Adipose tissue (tissue), 3 donors: ENCODE data around the gene BZW2. TPM values are rescaled to one million over a fixed set of nuclear protein-coding genes. Genes with fewer than 3 reads are reported as not detected.

Experiments
- H3K27ac ChIP-seq: one replicate; pipeline ENCODE4 v1.5.1; 2013; ENCODE audit warnings: low read depth, low read length
- WGBS, 3 donors: extraction: QIAGEN DNeasy Blood & Tissue Kit; methylation state at CpG; one replicate each; pipeline ENCODE4 v1.1.7; 2013; 5-methylcytosine and 5-hydroxymethylcytosine counted together
- polyA plus RNA-seq, 3 donors: library from polyadenylated mRNA; stranded (reverse); fragments of 200-250 nt; gene quantifications; one replicate each; pipeline ENCODE4 v1.2.3, GENCODE V29; 2013
- donor health status: healthy with polysubstance abuse.
- donor health status: Bipolar disorder and iron deficiency.
- donor health status: healthy.

Gene BZW2
- 10 to 100 TPM; 25.5 to 42.8 (median 30.4) TPM for polyA plus RNA-seq

GRCh38 chr7:16645593-16646471, at the start of gene BZW2, which contains the start of gene ANKMY2:
TSS of gene BZW2 (plus strand) at chr7:16646181. CDS start at chr7:16665444, 19,263 bp downstream.
TSS of gene ANKMY2 (minus strand) at chr7:16645754. CDS start at chr7:16645573, 181 bp downstream.
- 0 to 1% (median 1%) methylated on average over 69 to 73 of the region's 73 CpGs for WGBS, 3 donors
- H3K27ac ChIP-seq = peak within 1 kb of the TSS; percentile 61

DNA sequence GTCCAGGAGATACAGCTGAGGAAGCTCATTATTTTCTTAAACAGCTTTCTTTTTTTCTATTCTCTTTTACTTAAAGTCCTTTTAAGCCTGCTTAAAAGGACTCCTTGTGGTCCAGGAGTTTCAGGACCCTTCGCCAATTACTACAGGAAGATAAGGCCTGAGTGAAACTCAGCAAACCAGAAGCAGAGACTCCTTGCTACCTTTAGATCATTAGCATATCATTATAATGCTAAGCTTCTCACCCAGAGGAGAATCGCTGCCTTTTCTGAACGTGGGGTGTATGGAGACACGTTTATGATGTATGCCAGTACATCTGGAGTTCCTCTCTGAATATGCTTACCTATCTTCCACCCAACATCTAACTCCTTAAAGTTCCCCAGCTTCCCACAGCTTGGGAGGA, 48.0 kb upstream of the BZW2 start:
- H3K27ac ChIP-seq = no peak overlapping the region
- WGBS, 3 donors = 55 to 79% (median 66%) methylated on average over 4 of the region's 4 CpGs

- 74 to 89% (median 83%) methylated on average over 7 of the region's 7 CpGs for WGBS, 3 donors
- H3K27ac ChIP-seq = no peak overlapping the region
Observed at GRCh38 chr7:16599860-16600259, 46.1 kb upstream of the BZW2 start.

DNA sequence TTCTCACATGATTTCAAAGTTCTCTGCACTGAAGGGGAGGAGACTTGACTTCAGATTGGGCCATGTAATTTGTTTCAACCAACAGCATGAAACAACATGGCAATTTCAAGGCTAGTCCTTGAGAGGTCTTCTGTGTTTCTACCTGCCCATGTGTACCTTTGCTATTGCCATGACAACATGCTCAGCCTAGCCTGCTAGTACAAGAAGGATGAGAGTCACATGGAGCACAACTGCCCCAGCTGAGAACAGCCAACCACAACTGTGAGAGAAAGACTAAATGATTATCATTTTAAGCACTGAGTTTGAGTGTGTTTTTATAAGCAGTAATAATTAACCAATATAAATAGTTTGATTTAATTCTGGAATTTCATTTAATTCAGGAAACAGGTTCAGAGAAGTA, 42.3 kb upstream of the BZW2 start:
- no peak overlapping the region for H3K27ac ChIP-seq

DNA sequence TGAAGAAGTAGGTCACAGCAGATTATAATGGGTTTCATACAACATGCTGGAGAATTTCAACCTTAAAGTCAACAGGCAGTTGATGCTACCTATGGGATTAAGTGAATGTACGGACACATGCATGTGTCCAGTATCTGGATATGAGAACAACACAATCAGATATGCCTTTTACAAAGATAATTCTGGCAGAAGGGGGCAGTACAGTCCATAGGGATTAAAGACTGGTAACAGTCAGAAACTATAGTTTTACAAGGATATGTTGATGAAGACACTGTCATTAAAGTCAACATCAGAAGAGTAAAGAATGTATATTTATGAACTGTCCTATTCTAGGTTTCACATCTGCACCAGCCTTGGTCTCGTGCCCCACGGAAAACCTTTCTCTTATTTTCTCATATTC, 41.9 kb upstream of the BZW2 start:
- H3K27ac ChIP-seq = no peak overlapping the region
- WGBS, 3 donors = 93 to 95% (median 94%) methylated on average over 3 of the region's 3 CpGs

DNA sequence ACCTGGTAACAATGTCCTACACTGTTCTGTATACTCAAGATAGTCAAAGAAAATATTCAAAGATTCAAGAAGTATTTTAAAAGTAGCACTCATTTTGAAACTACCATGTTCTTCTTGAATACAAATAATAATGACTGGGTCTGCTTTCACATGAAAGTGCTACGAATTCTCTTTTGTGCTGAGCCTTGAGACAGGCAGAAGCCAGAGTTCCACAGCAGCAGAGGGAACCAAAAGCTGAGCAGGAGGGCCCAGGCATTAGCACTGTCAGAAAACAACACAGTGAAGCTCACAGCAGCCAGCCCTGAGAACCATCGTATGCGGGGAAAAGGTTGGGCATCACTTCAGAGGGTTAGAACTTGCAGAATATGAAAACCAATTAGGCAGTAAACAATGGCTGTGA, 39.3 kb upstream of the BZW2 start:
- WGBS, 3 donors = 44 to 84% (median 80%) methylated on average over 3 of the region's 3 CpGs
- no peak overlapping the region for H3K27ac ChIP-seq

DNA sequence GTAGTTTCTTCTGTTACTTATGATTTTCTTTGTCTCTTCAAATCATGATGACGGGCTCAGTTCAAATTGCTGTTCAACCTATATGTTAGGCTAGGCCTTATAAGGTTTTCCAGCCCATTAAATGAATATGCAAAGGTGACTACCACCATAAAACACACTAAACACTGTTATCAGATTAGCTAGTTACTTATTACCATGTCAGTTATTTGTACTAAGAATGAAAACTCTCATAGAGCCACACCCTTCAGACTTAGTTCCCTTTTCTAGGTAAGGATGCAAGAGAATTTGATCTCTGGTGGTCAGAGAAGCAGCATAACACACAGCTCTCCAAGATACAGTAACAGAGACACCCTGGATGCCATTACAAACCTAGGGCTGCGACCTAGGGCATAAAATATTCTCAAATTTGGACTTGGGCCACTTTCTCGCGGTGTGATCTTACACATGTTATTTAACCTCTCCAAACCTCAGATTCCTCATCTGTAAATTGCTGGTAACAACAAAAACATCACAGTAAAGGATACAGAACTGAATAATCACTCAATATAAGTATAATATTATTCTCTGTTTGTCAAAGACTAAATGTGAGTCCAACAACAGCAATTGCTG, 36.0 kb upstream of the BZW2 start:
- 41 to 92% (median 87%) methylated on average over 4 of the region's 4 CpGs for WGBS, 3 donors
- no peak overlapping the region for H3K27ac ChIP-seq

DNA sequence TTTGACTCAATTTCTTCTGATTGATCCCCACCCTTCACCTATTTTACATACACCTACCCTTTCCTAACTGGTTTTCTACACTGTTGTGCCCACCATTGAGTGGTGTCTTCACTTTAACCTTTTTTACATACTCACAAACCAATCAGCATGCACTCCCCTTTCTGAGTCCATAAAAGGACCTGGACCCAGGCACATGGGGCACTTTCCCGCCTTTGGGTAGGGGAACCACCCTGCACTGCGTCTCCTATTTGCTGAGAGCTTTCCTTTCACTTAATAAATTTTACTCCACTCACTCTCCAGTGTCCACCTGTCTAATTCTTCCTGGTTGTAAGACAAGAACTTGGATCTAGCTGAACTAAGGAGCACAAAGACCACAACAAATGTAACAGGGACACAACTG, 34.3 kb upstream of the BZW2 start:
- WGBS, 3 donors = 91 to 97% (median 93%) methylated on average over 2 of the region's 2 CpGs
- H3K27ac ChIP-seq = no peak overlapping the region

DNA sequence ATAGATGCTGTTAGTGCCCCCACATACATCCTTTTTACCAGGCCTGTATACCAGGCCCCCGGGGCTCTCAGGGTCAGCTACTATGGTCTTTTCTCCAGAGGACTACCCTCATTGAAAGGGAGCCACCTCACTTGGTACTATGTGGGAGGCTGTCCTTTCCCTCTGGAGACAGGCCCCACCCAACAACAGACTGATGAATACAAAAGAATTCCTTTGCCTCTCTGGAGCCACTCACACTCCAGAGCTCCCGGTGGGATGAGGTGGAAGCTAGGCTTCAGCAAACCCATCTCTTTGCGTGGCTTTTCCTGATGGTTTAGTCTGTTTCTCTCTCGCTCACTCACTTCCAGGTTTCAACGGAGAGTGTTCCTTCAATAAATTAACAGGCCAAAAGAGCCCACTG, 30.8 kb upstream of the BZW2 start:
- 79 to 95% (median 84%) methylated on average over 5 of the region's 5 CpGs for WGBS, 3 donors
- no peak overlapping the region for H3K27ac ChIP-seq

DNA sequence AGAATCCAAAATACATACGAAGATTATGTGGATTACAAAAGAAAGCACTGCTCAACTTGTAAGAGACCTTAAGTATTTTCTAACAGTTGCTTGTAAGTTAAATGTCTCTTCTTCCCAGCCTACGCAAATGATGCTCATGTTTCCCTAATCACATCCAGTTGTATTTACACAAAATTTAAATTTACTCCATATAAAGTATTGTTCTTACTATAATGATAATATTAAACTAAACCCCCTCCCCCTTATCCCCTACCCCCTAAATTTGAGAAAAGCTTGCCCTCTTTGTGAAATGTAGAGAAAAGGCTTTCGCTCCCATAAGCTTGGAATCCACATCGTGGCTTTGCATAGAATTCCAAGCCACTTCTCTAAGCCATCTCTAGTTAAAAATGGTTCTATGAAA, 29.9 kb upstream of the BZW2 start:
- 73 to 90% (median 77%) methylated on average over 4 of the region's 4 CpGs for WGBS, 3 donors
- H3K27ac ChIP-seq = no peak overlapping the region

DNA sequence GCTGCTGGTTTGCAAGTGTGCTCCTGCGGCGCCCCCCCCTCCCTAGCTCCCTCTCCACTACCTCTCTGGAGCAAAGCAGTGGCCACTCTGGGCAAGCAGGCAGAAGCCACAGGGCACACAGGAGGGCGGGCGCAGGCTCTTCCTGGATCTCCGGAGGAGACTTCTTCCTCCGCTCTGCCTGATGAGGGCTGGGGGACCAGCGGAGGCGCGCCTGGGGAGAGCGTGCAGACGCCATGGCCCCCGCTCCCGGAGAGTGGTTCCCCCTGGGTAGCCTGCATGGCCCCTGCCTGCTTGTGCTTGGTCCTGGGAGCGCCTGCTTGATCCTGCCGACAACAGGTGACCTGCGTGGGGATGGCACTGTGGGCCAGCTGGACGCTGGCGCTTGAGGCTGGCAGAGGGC, 29.4 kb upstream of the BZW2 start:
- no peak overlapping the region for H3K27ac ChIP-seq
- WGBS, 3 donors = 91 to 92% (median 91%) methylated on average over 17 to 18 of the region's 18 CpGs

GRCh38 chr7:16619979-16620408, 26.0 kb upstream of the BZW2 start:
- H3K27ac ChIP-seq = no peak overlapping the region
- WGBS, 3 donors = 88 to 100% (median 95%) methylated on average over 2 of the region's 2 CpGs

DNA sequence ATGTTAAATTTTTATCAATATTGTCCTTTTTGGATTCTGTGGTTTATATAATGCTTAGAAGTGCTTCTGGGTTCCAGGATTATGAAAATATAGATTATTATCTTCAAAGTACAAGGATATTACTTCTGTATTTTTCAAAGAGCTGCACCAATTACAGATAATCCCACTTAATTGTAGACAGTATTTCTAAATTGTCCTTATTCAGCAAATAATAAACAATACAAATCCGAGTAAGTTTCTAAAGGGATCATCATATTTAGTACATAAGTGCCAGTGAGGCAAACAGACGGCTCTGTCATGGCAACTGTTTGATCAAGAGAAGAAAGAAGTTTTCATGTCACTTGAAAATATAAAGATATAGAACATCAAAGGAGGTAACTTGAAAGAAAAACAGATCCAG, 19.6 kb upstream of the BZW2 start:
- H3K27ac ChIP-seq = no peak overlapping the region
- WGBS, 3 donors = 93 to 99% (median 95%) methylated on average over 2 of the region's 2 CpGs

DNA sequence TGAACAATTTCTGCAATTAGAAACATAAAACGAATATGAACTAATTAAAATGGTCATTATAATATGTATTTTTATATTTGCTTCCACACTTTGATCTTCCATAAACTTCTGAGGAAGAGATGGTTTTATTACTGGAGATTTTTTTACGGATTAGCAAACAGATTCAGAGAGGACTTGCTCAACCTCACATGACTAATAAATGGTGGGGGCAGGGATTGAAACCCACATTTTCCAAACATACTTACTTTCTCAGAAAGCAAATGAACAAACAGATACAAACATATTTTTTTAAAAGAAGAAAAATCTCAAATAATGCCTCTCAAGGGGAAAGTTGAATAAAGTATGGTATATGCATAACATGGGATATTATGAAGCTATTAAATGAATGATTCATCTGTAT, 18.7 kb upstream of the BZW2 start:
- H3K27ac ChIP-seq = no peak overlapping the region
- 68 to 82% (median 72%) methylated on average over 2 of the region's 2 CpGs for WGBS, 3 donors

DNA sequence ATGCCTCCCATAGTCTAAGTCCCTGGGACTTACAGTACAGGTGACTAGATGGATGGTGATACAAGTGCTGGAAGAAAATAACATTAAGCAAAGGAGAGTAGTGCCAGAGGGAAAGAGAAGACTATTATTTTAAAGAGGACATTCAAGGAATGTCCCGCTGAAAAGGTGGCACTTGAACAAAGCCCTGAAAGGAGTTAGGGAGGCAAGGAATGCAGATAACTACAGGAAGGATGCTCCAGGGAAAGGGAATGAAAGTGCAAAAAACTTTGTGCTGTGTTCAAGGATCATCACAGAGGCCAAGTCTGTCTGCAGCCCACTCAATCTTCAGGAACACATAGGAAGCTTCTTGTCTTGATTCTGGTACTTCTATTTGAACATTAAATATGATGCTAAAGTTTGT, 15.3 kb upstream of the BZW2 start:
- H3K27ac ChIP-seq = no peak overlapping the region
- 85 to 95% (median 89%) methylated on average over 1 of the region's 1 CpG for WGBS, 3 donors

GRCh38 chr7:16634271-16634738, 11.7 kb upstream of the BZW2 start:
- whole genome bisulfite sequencing, 3 donors = 37 to 58% (median 53%) methylated on average over 4 of the region's 4 CpGs
- no peak overlapping the region for H3K27ac ChIP-seq

DNA sequence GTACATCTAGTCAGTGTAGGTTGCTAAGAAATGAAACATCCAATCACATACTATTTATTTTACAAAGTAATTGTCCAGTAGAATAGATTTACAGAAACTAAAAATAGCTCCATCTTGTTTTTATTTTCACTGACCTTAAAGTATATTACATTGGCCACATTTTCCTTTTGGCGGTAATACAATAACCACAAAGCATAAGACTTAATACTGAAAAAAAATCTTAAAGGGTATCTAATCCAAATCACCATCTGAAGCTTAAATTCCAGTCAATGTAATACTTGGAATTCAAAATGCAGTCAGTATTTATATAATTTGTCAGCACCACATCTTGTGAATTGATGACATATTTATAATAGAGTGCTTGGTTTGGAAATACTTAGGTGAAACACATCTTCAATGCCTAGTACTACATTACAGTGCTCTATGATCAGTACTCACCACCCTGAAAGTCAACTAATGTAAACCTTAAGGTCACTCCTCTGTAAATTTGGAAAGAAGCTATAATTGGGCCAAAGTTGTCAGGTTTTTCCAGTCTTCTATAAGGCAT, 9.4 kb upstream of the BZW2 start:
- 77 to 80% (median 79%) methylated on average over 1 of the region's 1 CpG for WGBS, 3 donors
- H3K27ac ChIP-seq = no peak overlapping the region

- WGBS, 3 donors = 55 to 65% (median 64%) methylated on average over 5 of the region's 5 CpGs
- no peak overlapping the region for H3K27ac ChIP-seq
Observed at GRCh38 chr7:16637379-16637778, 8.6 kb upstream of the BZW2 start.
